Measurements from ENCODE around the gene CHAMP1.
"Not testable (repeated sequence)": the region's sequence is repeated elsewhere in the genome, so short reads cannot be mapped to it uniquely, and the experiment has no call there.

- TF ChIP-seq, protein P1, sequence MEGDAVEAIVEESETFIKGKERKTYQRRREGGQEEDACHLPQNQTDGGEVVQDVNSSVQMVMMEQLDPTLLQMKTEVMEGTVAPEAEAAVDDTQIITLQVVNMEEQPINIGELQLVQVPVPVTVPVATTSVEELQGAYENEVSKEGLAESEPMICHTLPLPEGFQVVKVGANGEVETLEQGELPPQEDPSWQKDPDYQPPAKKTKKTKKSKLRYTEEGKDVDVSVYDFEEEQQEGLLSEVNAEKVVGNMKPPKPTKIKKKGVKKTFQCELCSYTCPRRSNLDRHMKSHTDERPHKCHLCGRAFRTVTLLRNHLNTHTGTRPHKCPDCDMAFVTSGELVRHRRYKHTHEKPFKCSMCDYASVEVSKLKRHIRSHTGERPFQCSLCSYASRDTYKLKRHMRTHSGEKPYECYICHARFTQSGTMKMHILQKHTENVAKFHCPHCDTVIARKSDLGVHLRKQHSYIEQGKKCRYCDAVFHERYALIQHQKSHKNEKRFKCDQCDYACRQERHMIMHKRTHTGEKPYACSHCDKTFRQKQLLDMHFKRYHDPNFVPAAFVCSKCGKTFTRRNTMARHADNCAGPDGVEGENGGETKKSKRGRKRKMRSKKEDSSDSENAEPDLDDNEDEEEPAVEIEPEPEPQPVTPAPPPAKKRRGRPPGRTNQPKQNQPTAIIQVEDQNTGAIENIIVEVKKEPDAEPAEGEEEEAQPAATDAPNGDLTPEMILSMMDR (IDR thresholded peaks at IDR 0.05; ENCODE audit: low read length) = not testable (repeated sequence)
- not testable (repeated sequence) for TF ChIP-seq EZH2 (IDR thresholded peaks at IDR 0.05; ENCODE audit: borderline replicate concordance, low read length)
Observed at GRCh38 chr13:114347256-114347655, 33.0 kb downstream of the CHAMP1 start.
